B cell (primary cell): ENCODE measurements around the gene ZRSR2. TPM values are rescaled to one million over a fixed set of nuclear protein-coding genes. Genes with fewer than 3 reads are reported as not detected.

Experiments used
- ATAC-seq: fragments of 200-7000 bp; cut with Tn5 transposase; one replicate; pipeline ENCODE4 v1.10.0; 2021; ENCODE audit warnings: low read depth, mild to moderate bottlenecking, moderate number of reproducible peaks, moderate library complexity
- CTCF ChIA-PET: fragments of 350-600 bp; sonication (Branson Sonifier 250); formaldehyde crosslinking; loops from one replicate; lab custom pipeline; 2021; ENCODE audit warnings: antibody characterized with exemption, inconsistent platforms; lab: Charles Lee
- POLR2A ChIA-PET: fragments of 350-600 bp; sonication (Branson Sonifier 250); formaldehyde crosslinking; loops from one replicate; lab custom pipeline; 2021; ENCODE audit warnings: antibody characterized with exemption; lab: Charles Lee
- DNase-seq: peaks from one replicate; pipeline ENCODE4 v3.0.0; 2013
- H2AFZ ChIP-seq: 2 replicates; pipeline ENCODE4 v1.6.1; 2012; ENCODE audit warnings: mild to moderate bottlenecking, low read depth, low read length; ENCODE audit not compliant: insufficient read depth, poor library complexity, severe bottlenecking
- H3K27ac ChIP-seq, 2 donors: 1 replicate in 1 of 2; 2 replicates in 1 of 2; pipeline ENCODE4 v1.5.1; 2012 to 2013; ENCODE audit warnings: low read length in 2 of 2, mild to moderate bottlenecking in 2 of 2, moderate library complexity in 1 of 2
- H3K27me3 ChIP-seq, 4 experiments: fragments of 200-600 bp in 1 of 4; sonication (generic) in 1 of 4; replicated peaks in 1 of 4; 1 replicate in 2 of 4; 2 replicates in 2 of 4; pipeline versions ENCODE4 v1.6.1 to v1.7.0; 2013 to 2016; ENCODE audit warnings: low read length in 3 of 4, mild to moderate bottlenecking in 2 of 4, mixed read lengths in 1 of 4, moderate library complexity in 1 of 4; ENCODE audit not compliant: insufficient read depth in 4 of 4, control insufficient read depth in 3 of 4; ENCODE audit errors: control extremely low read depth in 1 of 4
- H3K36me3 ChIP-seq, 2 experiments: replicated peaks in 1 of 2; 1 replicate in 1 of 2; 2 replicates in 1 of 2; pipeline versions ENCODE4 v1.6.1 to v1.7.1; 2013; ENCODE audit warnings: low read length in 1 of 2; ENCODE audit not compliant: insufficient read depth in 2 of 2, control insufficient read depth in 1 of 2; ENCODE audit errors: control extremely low read depth in 1 of 2, extremely low read depth in 1 of 2
- H3K4me1 ChIP-seq, 2 donors: fragments of 200-600 bp in 1 of 2; sonication (generic) in 1 of 2; 1 replicate in 1 of 2; 2 replicates in 1 of 2; pipeline versions ENCODE4 v1.5.1 to v1.6.1; 2013 to 2017; ENCODE audit warnings: low read length in 2 of 2; ENCODE audit not compliant: control insufficient read depth in 2 of 2, insufficient read depth in 2 of 2
- H3K4me2 ChIP-seq: replicated peaks from 2 replicates; pipeline ENCODE3; 2012; ENCODE audit warnings: mild to moderate bottlenecking, low read depth, low read length; ENCODE audit not compliant: poor library complexity, severe bottlenecking
- H3K4me3 ChIP-seq, 5 experiments: fragments of 200-600 bp in 1 of 5; sonication (generic) in 1 of 5; 1 replicate in 3 of 5; 2 replicates in 2 of 5; pipeline versions ENCODE4 v1.5.1 to v1.7.0; 2011 to 2016; ENCODE audit warnings: low read length in 4 of 5, mild to moderate bottlenecking in 4 of 5, low read depth in 2 of 5, control low read depth in 1 of 5, moderate library complexity in 1 of 5; ENCODE audit not compliant: insufficient read depth in 1 of 5; ENCODE audit errors: control extremely low read depth in 1 of 5, extremely low read depth in 1 of 5
- H3K79me2 ChIP-seq: fragments of 200-600 bp; sonication (generic); one replicate; pipeline ENCODE4 v1.6.0; 2016; ENCODE audit warnings: low read length; ENCODE audit not compliant: control insufficient read depth, insufficient read depth
- H3K9ac ChIP-seq: fragments of 200-600 bp; sonication (generic); 2 replicates; pipeline ENCODE4 v1.6.1; 2017; ENCODE audit warnings: mild to moderate bottlenecking, low read length, moderate library complexity
- H3K9me3 ChIP-seq, 3 donors: one replicate each; pipeline versions ENCODE4 v1.6.1 to v1.7.1; 2013; ENCODE audit warnings: low read length in 2 of 3; ENCODE audit not compliant: control insufficient read depth in 2 of 3, insufficient read depth in 1 of 3; ENCODE audit errors: control extremely low read depth in 1 of 3
- H4K20me1 ChIP-seq: 2 replicates; pipeline ENCODE4 v1.6.0; 2012; ENCODE audit warnings: mild to moderate bottlenecking, low read length; ENCODE audit not compliant: insufficient read depth, control insufficient read depth, poor library complexity, severe bottlenecking
- H3K27ac Mint-ChIP-seq: one replicate; pipeline ENCODE4 v1.8.0; 2021; ENCODE audit warnings: mixed read lengths
- H3K27me3 Mint-ChIP-seq: one replicate; pipeline ENCODE4 v1.8.0; 2021; ENCODE audit warnings: mixed read lengths
- H3K4me1 Mint-ChIP-seq: one replicate; pipeline ENCODE4 v1.8.0; 2021; ENCODE audit warnings: mixed read lengths
- H3K4me3 Mint-ChIP-seq: one replicate; pipeline ENCODE4 v1.8.0; 2021; ENCODE audit warnings: mixed read lengths
- H3K9me3 Mint-ChIP-seq: one replicate; pipeline ENCODE4 v1.8.0; 2022; ENCODE audit warnings: mixed read lengths; ENCODE audit not compliant: insufficient read depth
- CTCF ChIP-seq: fragments of 200-600 bp; IDR thresholded peaks from one replicate; pipeline ENCODE4 v1.8.0; 2022; ENCODE audit warnings: antibody characterized with exemption, mild to moderate bottlenecking
- EZH2 ChIP-seq: IDR thresholded peaks from 2 replicates; pipeline ENCODE4 v1.6.1; 2012; ENCODE audit warnings: borderline replicate concordance, low read depth, mild to moderate bottlenecking, moderate library complexity, low read length; ENCODE audit not compliant: insufficient read depth, poor library complexity, severe bottlenecking
- WGBS: methylation state at CpG from one replicate; pipeline ENCODE4 v1.1.5; 2013; ENCODE audit warnings: missing lambda C conversion rate; ENCODE audit not compliant: insufficient coverage; 5-methylcytosine and 5-hydroxymethylcytosine counted together
- intact Hi-C: fragments of 100-400 bp; cut with micrococcal nuclease; formaldehyde crosslinking; loops from one replicate; pipeline ENCODE4 v1.10.0; 2022
- polyA plus RNA-seq: library from polyadenylated mRNA; depleted of rRNA; stranded (reverse); fragments of >200 nt; gene quantifications from 2 replicates; pipeline ENCODE4 v1.2.3, GENCODE V29; 2012
- total RNA-seq, 2 donors: library from RNA; stranded (reverse); fragments of 120-200 nt in 1 of 2; gene quantifications; 1 replicate in 1 of 2; 2 replicates in 1 of 2; pipeline versions ENCODE4 v1.2.3 to v1.2.4, GENCODE V29; 2013 to 2022

Gene ZRSR2
- total and polyA plus RNA-seq, 2 donors (not counting 1 experiment from before 2014, with no cell fraction given) = 27.8 to 28.6 TPM

- ChIA-PET CTCF (no interaction called here), POLR2A (no interaction called here)
- H3K27me3 ChIP-seq = no peaks in the 10 kb centered on the region
- peaks cover 29% of the 10 kb centered on the region for H3K4me1 Mint-ChIP-seq
- peaks cover 85% of the 10 kb centered on the region for H3K79me2 ChIP-seq
- no peak overlapping the region for H3K27ac ChIP-seq
- no peak for TF ChIP-seq CTCF
- no peak for TF ChIP-seq EZH2
- intact Hi-C loops = no loop called here
- H2AFZ ChIP-seq = no peak overlapping the region
- no peaks in the 10 kb centered on the region for H3K9me3 ChIP-seq
- 92% methylated on average over 2 of the region's 4 CpGs for WGBS
- no peak for DNase-seq
- peaks cover 4 to 26% of the 10 kb centered on the region in 2 experiments for H3K36me3 ChIP-seq
- H3K27ac Mint-ChIP-seq = no peak overlapping the region
- H3K4me2 ChIP-seq = no peak overlapping the region
- peaks cover 5 to 10% of the 10 kb centered on the region in 2 donors for H3K4me1 ChIP-seq
- H4K20me1 ChIP-seq = peaks cover 42% of the 10 kb centered on the region
- H3K9me3 Mint-ChIP-seq = no peaks in the 10 kb centered on the region
- H3K27me3 Mint-ChIP-seq = no peaks in the 10 kb centered on the region
- no peak for ATAC-seq
- H3K4me3 Mint-ChIP-seq = no peak overlapping the region
- H3K9ac ChIP-seq = no peak overlapping the region
- H3K4me3 ChIP-seq = no peak overlapping the region
Observed at GRCh38 chrX:15797707-15798106, 7.4 kb downstream of the ZRSR2 start.

GRCh38 chrX:15804563-15804962, 14.3 kb downstream of the ZRSR2 start:
- ATAC-seq (no peak), DNase-seq (no peak)
- Histone ChIP-seq H3K9me3 (no peaks in the 10 kb centered on the region), H2AFZ (no peak overlapping the region), H3K79me2 (peaks cover 33% of the 10 kb centered on the region), H3K27ac (peak overlapping the region in 1 of 2 donors; percentile 60), H3K4me3 (no peak overlapping the region), H3K4me2 (no peak overlapping the region), H3K9ac (no peak overlapping the region), H3K4me1 (peaks cover 3 to 7% of the 10 kb centered on the region in 2 donors), H3K36me3 (peaks cover 6 to 38% of the 10 kb centered on the region in 2 experiments), H3K27me3 (no peaks in the 10 kb centered on the region), H4K20me1 (peaks cover 19% of the 10 kb centered on the region)
- TF ChIP-seq EZH2 (no peak), CTCF (no peak)
- Mint-ChIP-seq H3K9me3 (no peaks in the 10 kb centered on the region), H3K27ac (peak overlapping the region; percentile 6), H3K27me3 (no peaks in the 10 kb centered on the region), H3K4me3 (no peak overlapping the region), H3K4me1 (peaks cover 9% of the 10 kb centered on the region)
- ChIA-PET CTCF (interaction anchor here (1.0 kb wide), 1 partner anchor 11 kb away, joined by 3 read pairs; no protein-coding TSS in a partner anchor), POLR2A (no interaction called here)
- intact Hi-C loops = no loop called here
